GM18861 (cell line): ENCODE data around the gene PTPRG.

ENCODE experiments used
- ATAC-seq: cut with Tn5 transposase; IDR thresholded peaks from one replicate; pipeline ENCODE4 v1.9.1; 2021; ENCODE audit not compliant: unreplicated experiment

Gene PTPRG

GRCh38 chr3:62095080-62095479 is 533.7 kb downstream of the PTPRG start:
- no peak for ATAC-seq

GRCh38 chr3:62095756-62096155 is 534.4 kb downstream of the PTPRG start:
- no peak for ATAC-seq

- ATAC-seq = no peak
Observed at GRCh38 chr3:62096521-62096920, 535.1 kb downstream of the PTPRG start.

- ATAC-seq = no peak
Observed at GRCh38 chr3:62097121-62097520, 535.8 kb downstream of the PTPRG start.

- ATAC-seq = no peak
Observed at GRCh38 chr3:62098646-62099365, 537.4 kb downstream of the PTPRG start.

- ATAC-seq = no peak
Observed at GRCh38 chr3:62100282-62100989, 539.1 kb downstream of the PTPRG start.

GRCh38 chr3:62101488-62101887 is 540.1 kb downstream of the PTPRG start:
- ATAC-seq = no peak

GRCh38 chr3:62103531-62103930 is 542.2 kb downstream of the PTPRG start:
- ATAC-seq = no peak

- no peak for ATAC-seq
Observed at GRCh38 chr3:62109534-62109933, 548.2 kb downstream of the PTPRG start.

GRCh38 chr3:62110443-62111225 is 549.3 kb downstream of the PTPRG start:
- ATAC-seq = no peak

GRCh38 chr3:62113092-62113491 is 551.7 kb downstream of the PTPRG start:
- no peak for ATAC-seq

- ATAC-seq = no peak
Observed at GRCh38 chr3:62114763-62115162, 553.4 kb downstream of the PTPRG start.

GRCh38 chr3:62117903-62118548 is 556.7 kb downstream of the PTPRG start:
- no peak for ATAC-seq

GRCh38 chr3:62119139-62119538 is 557.8 kb downstream of the PTPRG start:
- no peak for ATAC-seq

- no peak for ATAC-seq
Observed at GRCh38 chr3:62122819-62123218, 561.4 kb downstream of the PTPRG start.

- no peak for ATAC-seq
Observed at GRCh38 chr3:62125380-62125779, 564.0 kb downstream of the PTPRG start.

- no peak for ATAC-seq
Observed at GRCh38 chr3:62127116-62127515, 565.7 kb downstream of the PTPRG start.

- no peak for ATAC-seq
Observed at GRCh38 chr3:62128051-62128450, 566.7 kb downstream of the PTPRG start.

- ATAC-seq = no peak
Observed at GRCh38 chr3:62128681-62129080, 567.3 kb downstream of the PTPRG start.

- no peak for ATAC-seq
Observed at GRCh38 chr3:62131050-62131449, 569.7 kb downstream of the PTPRG start.

- no peak for ATAC-seq
Observed at GRCh38 chr3:62131620-62132019, 570.2 kb downstream of the PTPRG start.
